Body of pancreas (tissue), 4 donors: Measurements from ENCODE around the gene CPNE5.

Experiments
- CTCF ChIP-seq, 7 experiments: fragments of 450-650 bp in 4 of 7; fragments of 200-600 bp in 3 of 7; sonication (generic) in 3 of 7; IDR thresholded peaks; one replicate each; pipeline ENCODE4 v1.5.1; 2016 to 2019; ENCODE audit warnings: antibody characterized with exemption in 7 of 7
- POLR2A ChIP-seq, 3 donors: fragments of 450-650 bp; IDR thresholded peaks; one replicate each; pipeline ENCODE4 v1.6.1; 2016; ENCODE audit warnings: antibody characterized with exemption in 3 of 3, mild to moderate bottlenecking in 2 of 3

DNA sequence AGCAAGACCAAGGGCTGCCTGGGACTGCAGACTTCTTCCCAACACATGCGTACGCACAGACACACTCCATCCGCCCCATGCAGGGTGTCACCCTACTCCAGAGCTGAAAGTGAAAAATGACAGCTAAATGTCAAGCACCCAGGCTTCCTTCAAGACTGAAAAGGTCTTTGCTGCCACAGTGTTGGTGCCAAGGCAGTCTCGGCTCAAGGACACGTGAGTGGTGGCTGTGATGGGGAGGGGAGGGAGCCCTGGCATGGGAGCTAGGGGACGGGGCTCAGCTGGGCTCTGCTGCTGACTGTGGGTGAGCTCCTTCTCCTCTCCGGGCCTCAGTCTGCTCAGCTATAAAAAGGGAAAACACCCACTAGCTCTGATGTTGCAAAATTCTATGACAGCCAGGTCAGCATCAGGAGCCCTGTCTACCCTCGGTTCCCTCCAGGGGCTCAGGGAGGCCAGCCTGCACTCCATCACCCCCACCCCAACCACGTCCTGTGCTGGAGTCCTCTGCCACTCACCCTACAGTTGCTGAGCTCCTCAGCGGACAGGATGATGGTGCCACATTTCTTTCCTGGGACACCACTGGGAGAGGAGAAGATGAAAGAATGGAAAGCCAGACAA is 47.6 kb downstream of the CPNE5 start:
- no peak for TF ChIP-seq CTCF (IDR thresholded peaks at IDR 0.05)
- TF ChIP-seq POLR2A (IDR thresholded peaks at IDR 0.05), result no peak
